Gastrocnemius medialis (tissue), 4 donors: Measurements from ENCODE around the gene TAF1C.

Experiments
- CTCF ChIP-seq, 5 experiments: fragments of 450-650 bp in 3 of 5; fragments of 200-600 bp in 2 of 5; sonication (generic) in 2 of 5; IDR thresholded peaks in 4 of 5; conservative IDR thresholded peaks in 1 of 5; 1 replicate in 4 of 5; 2 replicates in 1 of 5; pipeline ENCODE4 v1.5.1; 2016 to 2019; ENCODE audit warnings: antibody characterized with exemption in 5 of 5, mild to moderate bottlenecking in 3 of 5, moderate library complexity in 3 of 5
- POLR2A ChIP-seq, 2 donors: fragments of 450-650 bp; IDR thresholded peaks; one replicate each; pipeline ENCODE4 v1.6.1; 2017; ENCODE audit warnings: antibody characterized with exemption in 2 of 2, mild to moderate bottlenecking in 2 of 2, moderate library complexity in 2 of 2

- TF ChIP-seq CTCF (IDR thresholded peaks at IDR 0.05 in 4 of 5, conservative IDR thresholded peaks at IDR 0.05 in 1 of 5) (no peak), POLR2A (IDR thresholded peaks at IDR 0.05) (no peak)
Measured at GRCh38 chr16:84218956-84219355, 32.1 kb upstream of the TAF1C start.
